ENCODE data around the gene LAMB4. TPM values are rescaled to one million over a fixed set of nuclear protein-coding genes. Genes with fewer than 3 reads are reported as not detected.

The LAMB4 gene
- total RNA-seq, 1 donor from 2014 or later = not detected

- intact Hi-C loops (cut with DNase I) = no loop called here
- TF ChIP-seq CTCF (IDR thresholded peaks at IDR 0.05) = no peak
- Histone ChIP-seq H3K27ac (no peak overlapping the region), H3K36me3 (no peaks in the 10 kb centered on the region), H3K27me3 (no peaks in the 10 kb centered on the region), H3K4me1 (no peaks in the 10 kb centered on the region), H3K4me3 (no peak overlapping the region), H3K9me3 (no peaks in the 10 kb centered on the region)
- DNase-seq (ENCODE audit: low spot score in 2 of 2) = no peak
Measured at GRCh38 chr7:108135446-108136190, 5.5 kb upstream of the LAMB4 start.

- no peaks in the 10 kb centered on the region for H3K9me3 ChIP-seq
- no peak for DNase-seq (ENCODE audit: low spot score in 2 of 2)
- no peak overlapping the region for H3K27ac ChIP-seq
- no peaks in the 10 kb centered on the region for H3K27me3 ChIP-seq
- H3K4me1 ChIP-seq = no peaks in the 10 kb centered on the region
- H3K4me3 ChIP-seq = no peak overlapping the region
- H3K36me3 ChIP-seq = no peaks in the 10 kb centered on the region
- TF ChIP-seq CTCF (IDR thresholded peaks at IDR 0.05) = no peak
- intact Hi-C loops (cut with DNase I) = no loop called here
Measured at GRCh38 chr7:108134486-108134885, 4.3 kb upstream of the LAMB4 start.

GRCh38 chr7:108132551-108133265 is 2.5 kb upstream of the LAMB4 start:
- intact Hi-C loops (cut with DNase I) = no loop called here
- no peaks in the 10 kb centered on the region for H3K27me3 ChIP-seq
- H3K27ac ChIP-seq = no peak overlapping the region
- DNase-seq (ENCODE audit: low spot score in 2 of 2) = no peak
- no peak overlapping the region for H3K4me3 ChIP-seq
- H3K9me3 ChIP-seq = no peaks in the 10 kb centered on the region
- H3K4me1 ChIP-seq = no peaks in the 10 kb centered on the region
- H3K36me3 ChIP-seq = no peaks in the 10 kb centered on the region
- TF ChIP-seq CTCF (IDR thresholded peaks at IDR 0.05) = no peak

GRCh38 chr7:108129018-108129965 is 869 bp downstream of the LAMB4 start:
- Histone ChIP-seq H3K4me1 (no peaks in the 10 kb centered on the region), H3K4me3 (no peak overlapping the region), H3K36me3 (no peaks in the 10 kb centered on the region), H3K27ac (no peak overlapping the region), H3K27me3 (no peaks in the 10 kb centered on the region), H3K9me3 (no peaks in the 10 kb centered on the region)
- intact Hi-C loops (cut with DNase I) = no loop called here
- TF ChIP-seq CTCF (IDR thresholded peaks at IDR 0.05) = no peak
- DNase-seq (ENCODE audit: low spot score in 2 of 2) = no peak

- no peak overlapping the region for H3K27ac ChIP-seq
- no peaks in the 10 kb centered on the region for H3K27me3 ChIP-seq
- intact Hi-C loops (cut with DNase I) = no loop called here
- no peak for TF ChIP-seq CTCF (IDR thresholded peaks at IDR 0.05)
- H3K4me1 ChIP-seq = no peaks in the 10 kb centered on the region
- no peaks in the 10 kb centered on the region for H3K36me3 ChIP-seq
- no peak overlapping the region for H3K4me3 ChIP-seq
- no peak for DNase-seq (ENCODE audit: low spot score in 2 of 2)
- H3K9me3 ChIP-seq = no peaks in the 10 kb centered on the region
Measured at GRCh38 chr7:108128514-108128913, 1.6 kb downstream of the LAMB4 start.
